Stomach (tissue), 4 donors: ENCODE data around the gene PRKN.

Source experiments
- CTCF ChIP-seq, 7 experiments: fragments of 450-650 bp in 4 of 7; fragments of 200-600 bp in 3 of 7; sonication (generic) in 3 of 7; IDR thresholded peaks; one replicate each; pipeline ENCODE4 v1.5.1; 2016 to 2019; ENCODE audit warnings: antibody characterized with exemption in 7 of 7, control low read depth in 2 of 7, mild to moderate bottlenecking in 1 of 7
- EP300 ChIP-seq: sonication (generic); formaldehyde crosslinking; IDR thresholded peaks from one replicate; pipeline ENCODE4 v1.6.1; 2017; ENCODE audit warnings: antibody characterized with exemption
- POLR2A ChIP-seq, 4 donors: fragments of 450-650 bp; IDR thresholded peaks; one replicate each; pipeline ENCODE4 v1.6.1; 2016; ENCODE audit warnings: antibody characterized with exemption in 4 of 4, control low read depth in 2 of 4, mild to moderate bottlenecking in 1 of 4, moderate library complexity in 1 of 4

GRCh38 chr6:162244031-162244430, 483.5 kb downstream of the PRKN start:
- TF ChIP-seq CTCF (IDR thresholded peaks at IDR 0.05) (no peak), POLR2A (IDR thresholded peaks at IDR 0.05) (no peak), EP300 (no peak)
